ENCODE results near the gene DMRTB1.

The DMRTB1 gene

DNA sequence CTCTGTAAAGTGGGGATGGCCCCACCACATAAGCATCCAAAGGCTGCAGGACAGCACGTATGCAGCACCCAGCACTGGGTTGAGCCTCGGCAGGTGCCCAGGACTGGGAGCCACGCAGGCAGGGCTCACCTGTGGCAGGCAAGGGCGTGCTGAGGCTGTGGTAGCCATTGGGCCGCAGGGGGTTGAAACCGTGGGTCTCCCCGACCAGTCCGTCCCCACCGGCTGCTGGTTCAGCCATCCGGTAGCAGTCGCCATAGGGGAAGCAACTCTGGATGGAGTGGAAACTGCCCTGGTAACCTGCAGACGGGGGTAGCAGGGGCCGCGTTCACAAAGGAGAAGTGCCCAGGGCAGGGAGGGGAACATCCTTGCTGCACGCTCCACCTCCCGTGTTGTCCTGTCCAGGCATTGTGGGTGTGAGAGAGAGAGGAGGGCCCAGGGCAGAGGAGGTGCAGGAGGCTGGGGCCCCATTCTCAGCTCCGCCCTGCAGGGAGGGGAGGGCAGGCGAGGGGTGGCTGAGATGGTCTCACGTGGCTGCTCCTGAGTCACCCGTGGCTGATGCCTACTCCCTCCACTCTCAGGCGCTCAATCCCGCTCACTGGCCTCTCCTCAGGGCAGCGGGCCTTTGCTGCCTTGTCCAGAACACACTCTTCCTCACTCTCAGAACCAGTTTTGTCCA, 49.9 kb downstream of the DMRTB1 start:
- Histone ChIP-seq H3K27ac (ENCODE audit: extremely low read depth, low read depth, low read length) (no peak overlapping the region), H3K4me3 (ENCODE audit: low read depth, low read length) (no peak overlapping the region), H3K9me3 (ENCODE audit: control insufficient read depth, insufficient read depth, low read depth, low read length) (no peaks in the 10 kb centered on the region), H3K36me3 (ENCODE audit: control insufficient read depth in 2 of 2, insufficient read depth in 1 of 2, low read length in 2 of 2) (no peaks in the 10 kb centered on the region), H3K4me1 (ENCODE audit: control insufficient read depth, insufficient read depth, low read length) (peaks cover 13% of the 10 kb centered on the region)
- TF ChIP-seq WT1 (tag by site-specific recombination; IDR thresholded peaks at IDR 0.05) (peak; percentile 56; the same call in 1 of the 2 replicates), ZNF776 (tag by site-specific recombination; IDR thresholded peaks at IDR 0.05; ENCODE audit: borderline replicate concordance) (no peak), ZFP69B (tag by site-specific recombination; IDR thresholded peaks at IDR 0.05) (0 out of 2 replicates have a peak, but pooled peaks have one; percentile 38), ZNF555 (tag by site-specific recombination; conservative IDR thresholded peaks at IDR 0.05) (no peak), ZNF558 (tag by site-specific recombination; IDR thresholded peaks at IDR 0.05) (no peak), SP2 (tag by site-specific recombination; IDR thresholded peaks at IDR 0.05) (peak; percentile 43; the same call in 1 of the 2 replicates), ZFHX2 (tag by site-specific recombination; conservative IDR thresholded peaks at IDR 0.05) (peak; percentile 75), ZNF341 (tag by site-specific recombination; IDR thresholded peaks at IDR 0.05; ENCODE audit: low read depth) (peak; percentile 31), KLF1 (tag by site-specific recombination; IDR thresholded peaks at IDR 0.05) (peak; percentile 89), ZNF600 (tag by site-specific recombination; IDR thresholded peaks at IDR 0.05) (peak; percentile 90), ZNF223 (tag by site-specific recombination; IDR thresholded peaks at IDR 0.05) (peak; percentile 90), ZNF660 (tag by site-specific recombination; IDR thresholded peaks at IDR 0.05) (no peak), SP3 (tag by site-specific recombination; IDR thresholded peaks at IDR 0.05) (peak; percentile 67), ZNF140 (tag by site-specific recombination; IDR thresholded peaks at IDR 0.05) (no peak), KLF10 (tag by site-specific recombination; IDR thresholded peaks at IDR 0.05) (no peak), EGR2 (tag by site-specific recombination; IDR thresholded peaks at IDR 0.05; ENCODE audit: low read depth) (0 out of 2 replicates have a peak, but pooled peaks have one; percentile 45), ZNF707 (tag by site-specific recombination; IDR thresholded peaks at IDR 0.05) (no peak)
- TF ChIP-seq, protein P1, sequence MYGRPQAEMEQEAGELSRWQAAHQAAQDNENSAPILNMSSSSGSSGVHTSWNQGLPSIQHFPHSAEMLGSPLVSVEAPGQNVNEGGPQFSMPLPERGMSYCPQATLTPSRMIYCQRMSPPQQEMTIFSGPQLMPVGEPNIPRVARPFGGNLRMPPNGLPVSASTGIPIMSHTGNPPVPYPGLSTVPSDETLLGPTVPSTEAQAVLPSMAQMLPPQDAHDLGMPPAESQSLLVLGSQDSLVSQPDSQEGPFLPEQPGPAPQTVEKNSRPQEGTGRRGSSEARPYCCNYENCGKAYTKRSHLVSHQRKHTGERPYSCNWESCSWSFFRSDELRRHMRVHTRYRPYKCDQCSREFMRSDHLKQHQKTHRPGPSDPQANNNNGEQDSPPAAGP (tag by site-specific recombination; IDR thresholded peaks at IDR 0.05): peak; percentile 85
- TF ChIP-seq, protein P2, sequence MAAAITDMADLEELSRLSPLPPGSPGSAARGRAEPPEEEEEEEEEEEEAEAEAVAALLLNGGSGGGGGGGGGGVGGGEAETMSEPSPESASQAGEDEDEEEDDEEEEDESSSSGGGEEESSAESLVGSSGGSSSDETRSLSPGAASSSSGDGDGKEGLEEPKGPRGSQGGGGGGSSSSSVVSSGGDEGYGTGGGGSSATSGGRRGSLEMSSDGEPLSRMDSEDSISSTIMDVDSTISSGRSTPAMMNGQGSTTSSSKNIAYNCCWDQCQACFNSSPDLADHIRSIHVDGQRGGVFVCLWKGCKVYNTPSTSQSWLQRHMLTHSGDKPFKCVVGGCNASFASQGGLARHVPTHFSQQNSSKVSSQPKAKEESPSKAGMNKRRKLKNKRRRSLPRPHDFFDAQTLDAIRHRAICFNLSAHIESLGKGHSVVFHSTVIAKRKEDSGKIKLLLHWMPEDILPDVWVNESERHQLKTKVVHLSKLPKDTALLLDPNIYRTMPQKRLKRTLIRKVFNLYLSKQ (tag by site-specific recombination; IDR thresholded peaks at IDR 0.05; ENCODE audit: borderline replicate concordance): no peak
- TF ChIP-seq, protein P3, sequence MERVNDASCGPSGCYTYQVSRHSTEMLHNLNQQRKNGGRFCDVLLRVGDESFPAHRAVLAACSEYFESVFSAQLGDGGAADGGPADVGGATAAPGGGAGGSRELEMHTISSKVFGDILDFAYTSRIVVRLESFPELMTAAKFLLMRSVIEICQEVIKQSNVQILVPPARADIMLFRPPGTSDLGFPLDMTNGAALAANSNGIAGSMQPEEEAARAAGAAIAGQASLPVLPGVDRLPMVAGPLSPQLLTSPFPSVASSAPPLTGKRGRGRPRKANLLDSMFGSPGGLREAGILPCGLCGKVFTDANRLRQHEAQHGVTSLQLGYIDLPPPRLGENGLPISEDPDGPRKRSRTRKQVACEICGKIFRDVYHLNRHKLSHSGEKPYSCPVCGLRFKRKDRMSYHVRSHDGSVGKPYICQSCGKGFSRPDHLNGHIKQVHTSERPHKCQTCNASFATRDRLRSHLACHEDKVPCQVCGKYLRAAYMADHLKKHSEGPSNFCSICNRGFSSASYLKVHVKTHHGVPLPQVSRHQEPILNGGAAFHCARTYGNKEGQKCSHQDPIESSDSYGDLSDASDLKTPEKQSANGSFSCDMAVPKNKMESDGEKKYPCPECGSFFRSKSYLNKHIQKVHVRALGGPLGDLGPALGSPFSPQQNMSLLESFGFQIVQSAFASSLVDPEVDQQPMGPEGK (tag by site-specific recombination; IDR thresholded peaks at IDR 0.05): no peak
- TF ChIP-seq, protein P4, sequence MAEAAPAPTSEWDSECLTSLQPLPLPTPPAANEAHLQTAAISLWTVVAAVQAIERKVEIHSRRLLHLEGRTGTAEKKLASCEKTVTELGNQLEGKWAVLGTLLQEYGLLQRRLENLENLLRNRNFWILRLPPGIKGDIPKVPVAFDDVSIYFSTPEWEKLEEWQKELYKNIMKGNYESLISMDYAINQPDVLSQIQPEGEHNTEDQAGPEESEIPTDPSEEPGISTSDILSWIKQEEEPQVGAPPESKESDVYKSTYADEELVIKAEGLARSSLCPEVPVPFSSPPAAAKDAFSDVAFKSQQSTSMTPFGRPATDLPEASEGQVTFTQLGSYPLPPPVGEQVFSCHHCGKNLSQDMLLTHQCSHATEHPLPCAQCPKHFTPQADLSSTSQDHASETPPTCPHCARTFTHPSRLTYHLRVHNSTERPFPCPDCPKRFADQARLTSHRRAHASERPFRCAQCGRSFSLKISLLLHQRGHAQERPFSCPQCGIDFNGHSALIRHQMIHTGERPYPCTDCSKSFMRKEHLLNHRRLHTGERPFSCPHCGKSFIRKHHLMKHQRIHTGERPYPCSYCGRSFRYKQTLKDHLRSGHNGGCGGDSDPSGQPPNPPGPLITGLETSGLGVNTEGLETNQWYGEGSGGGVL (tag by site-specific recombination; IDR thresholded peaks at IDR 0.05): peak; percentile 55; the same call in 1 of the 2 replicates
- CTCF ChIA-PET: no interaction called here
- POLR2A ChIA-PET: no interaction called here
